Measurements from ENCODE around the gene RIPPLY2.

- no peak for TF ChIP-seq CTCF (conservative IDR thresholded peaks at IDR 0.05 in 1 of 2, IDR thresholded peaks at IDR 0.05 in 1 of 2; ENCODE audit: extremely low read depth in 1 of 2, insufficient read depth in 1 of 2, low read depth in 1 of 2, low read length in 2 of 2)
- TF ChIP-seq EZH2 (IDR thresholded peaks at IDR 0.05; ENCODE audit: borderline replicate concordance, low read length): no peak
Measured at GRCh38 chr6:83860782-83861495, 7.8 kb downstream of the RIPPLY2 start.

Data from mammary epithelial cell (primary cell).